Upper lobe of right lung (tissue), 1 donor: Measurements from ENCODE around the gene CC2D1A. TPM values are rescaled to one million over a fixed set of nuclear protein-coding genes. Genes with fewer than 3 reads are reported as not detected.

Source experiments
- ATAC-seq: fragments of 200-7000 bp; cut with Tn5 transposase; one replicate; pipeline ENCODE4 v1.9.1; 2020; ENCODE audit warnings: mild to moderate bottlenecking, moderate library complexity
- DNase-seq: peaks from one replicate; pipeline ENCODE4 v3.0.0-alpha.2; 2020
- H3K27ac ChIP-seq: fragments of 200-600 bp; one replicate; pipeline ENCODE4 v1.8.0; 2022
- H3K27me3 ChIP-seq: fragments of 200-600 bp; one replicate; pipeline ENCODE4 v1.8.0; 2022; ENCODE audit warnings: mild to moderate bottlenecking
- H3K36me3 ChIP-seq: fragments of 200-600 bp; one replicate; pipeline ENCODE4 v1.8.0; 2022
- H3K4me1 ChIP-seq: fragments of 200-600 bp; one replicate; pipeline ENCODE4 v1.8.0; 2022
- H3K4me3 ChIP-seq: fragments of 200-600 bp; one replicate; pipeline ENCODE4 v1.8.0; 2022; ENCODE audit warnings: mild to moderate bottlenecking
- H3K9me3 ChIP-seq: fragments of 200-600 bp; one replicate; pipeline ENCODE4 v1.8.0; 2022
- intact Hi-C: fragments of 100-400 bp; cut with DNase I; formaldehyde crosslinking; loops from one replicate; pipeline ENCODE4 v1.11.0; 2022
- total RNA-seq: library from RNA; stranded (reverse); fragmentation: NEBNext Ultra II Directional; extraction: Animal tissue kit (Norgen Biotek cat#: 25700); gene quantifications from one replicate; pipeline ENCODE4 v1.2.1, GENCODE V29; 2021
- TF ChIP-seq, protein P1 (sequence below): fragments of 200-600 bp; IDR thresholded peaks from one replicate; pipeline ENCODE4 v1.8.0; 2022; ENCODE audit warnings: antibody characterized with exemption
- donor health status: DM: no; HTN: yes; CAD: no; lungs with severe emphysema.

The CC2D1A gene
- total RNA-seq, 1 donor from 2014 or later: 28.9 TPM

DNA sequence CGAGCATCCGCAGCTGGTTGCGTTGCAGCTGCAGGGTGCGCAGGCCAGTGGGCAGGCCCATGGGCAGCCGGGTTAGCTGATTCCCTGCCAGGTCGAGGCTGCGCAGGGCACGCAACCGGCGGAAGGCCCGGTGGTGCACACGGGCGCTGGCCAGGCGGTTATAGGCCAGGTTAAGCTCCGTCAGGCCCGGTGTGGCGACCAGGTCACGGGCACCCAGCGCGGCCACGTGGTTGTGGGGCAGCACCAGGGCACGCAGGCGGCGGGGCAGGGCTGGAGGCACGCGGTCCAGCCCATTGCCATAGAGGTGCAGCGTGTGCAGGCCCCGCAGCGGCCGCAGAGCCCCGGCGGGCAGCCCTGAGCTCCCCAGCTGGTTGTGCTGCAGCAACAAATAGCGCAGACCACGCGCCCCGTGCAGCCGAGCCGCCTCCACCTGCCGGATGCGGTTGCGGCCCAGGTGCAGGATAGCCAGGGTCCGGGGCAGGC lies 27.0 kb downstream of the CC2D1A start:
- H3K9me3 ChIP-seq: no peaks in the 10 kb centered on the region
- H3K27ac ChIP-seq: no peak overlapping the region
- DNase-seq (no peak), ATAC-seq (no peak)
- no peaks in the 10 kb centered on the region for H3K4me1 ChIP-seq
- H3K27me3 ChIP-seq: no peaks in the 10 kb centered on the region
- TF ChIP-seq, protein P1, sequence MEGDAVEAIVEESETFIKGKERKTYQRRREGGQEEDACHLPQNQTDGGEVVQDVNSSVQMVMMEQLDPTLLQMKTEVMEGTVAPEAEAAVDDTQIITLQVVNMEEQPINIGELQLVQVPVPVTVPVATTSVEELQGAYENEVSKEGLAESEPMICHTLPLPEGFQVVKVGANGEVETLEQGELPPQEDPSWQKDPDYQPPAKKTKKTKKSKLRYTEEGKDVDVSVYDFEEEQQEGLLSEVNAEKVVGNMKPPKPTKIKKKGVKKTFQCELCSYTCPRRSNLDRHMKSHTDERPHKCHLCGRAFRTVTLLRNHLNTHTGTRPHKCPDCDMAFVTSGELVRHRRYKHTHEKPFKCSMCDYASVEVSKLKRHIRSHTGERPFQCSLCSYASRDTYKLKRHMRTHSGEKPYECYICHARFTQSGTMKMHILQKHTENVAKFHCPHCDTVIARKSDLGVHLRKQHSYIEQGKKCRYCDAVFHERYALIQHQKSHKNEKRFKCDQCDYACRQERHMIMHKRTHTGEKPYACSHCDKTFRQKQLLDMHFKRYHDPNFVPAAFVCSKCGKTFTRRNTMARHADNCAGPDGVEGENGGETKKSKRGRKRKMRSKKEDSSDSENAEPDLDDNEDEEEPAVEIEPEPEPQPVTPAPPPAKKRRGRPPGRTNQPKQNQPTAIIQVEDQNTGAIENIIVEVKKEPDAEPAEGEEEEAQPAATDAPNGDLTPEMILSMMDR: no peak
- intact Hi-C loops: no loop called here
- peaks cover 3% of the 10 kb centered on the region for H3K36me3 ChIP-seq
- no peak overlapping the region for H3K4me3 ChIP-seq

DNA sequence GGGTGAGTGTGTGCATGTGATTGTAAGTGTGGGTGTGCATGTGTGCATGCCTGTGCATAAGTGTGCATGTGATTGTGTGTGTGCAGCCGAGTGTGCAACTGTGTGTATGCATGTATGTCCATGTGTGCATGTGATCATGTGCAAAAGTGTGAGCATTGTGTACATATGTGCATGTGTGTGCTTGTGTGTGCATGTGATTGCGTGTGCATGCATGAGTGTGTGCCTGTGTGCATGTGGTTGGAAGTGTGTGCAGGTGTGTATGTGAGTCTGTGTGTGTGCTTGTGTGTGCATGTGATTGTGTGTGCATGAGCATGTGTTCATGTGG lies 28.7 kb downstream of the CC2D1A start:
- TF ChIP-seq, protein P1: no peak
- Histone ChIP-seq H3K27ac (no peak overlapping the region), H3K4me3 (no peak overlapping the region), H3K9me3 (no peaks in the 10 kb centered on the region), H3K27me3 (no peaks in the 10 kb centered on the region), H3K4me1 (no peaks in the 10 kb centered on the region), H3K36me3 (no peaks in the 10 kb centered on the region)
- ATAC-seq (no peak), DNase-seq (no peak)
- intact Hi-C loops: no loop called here

DNA sequence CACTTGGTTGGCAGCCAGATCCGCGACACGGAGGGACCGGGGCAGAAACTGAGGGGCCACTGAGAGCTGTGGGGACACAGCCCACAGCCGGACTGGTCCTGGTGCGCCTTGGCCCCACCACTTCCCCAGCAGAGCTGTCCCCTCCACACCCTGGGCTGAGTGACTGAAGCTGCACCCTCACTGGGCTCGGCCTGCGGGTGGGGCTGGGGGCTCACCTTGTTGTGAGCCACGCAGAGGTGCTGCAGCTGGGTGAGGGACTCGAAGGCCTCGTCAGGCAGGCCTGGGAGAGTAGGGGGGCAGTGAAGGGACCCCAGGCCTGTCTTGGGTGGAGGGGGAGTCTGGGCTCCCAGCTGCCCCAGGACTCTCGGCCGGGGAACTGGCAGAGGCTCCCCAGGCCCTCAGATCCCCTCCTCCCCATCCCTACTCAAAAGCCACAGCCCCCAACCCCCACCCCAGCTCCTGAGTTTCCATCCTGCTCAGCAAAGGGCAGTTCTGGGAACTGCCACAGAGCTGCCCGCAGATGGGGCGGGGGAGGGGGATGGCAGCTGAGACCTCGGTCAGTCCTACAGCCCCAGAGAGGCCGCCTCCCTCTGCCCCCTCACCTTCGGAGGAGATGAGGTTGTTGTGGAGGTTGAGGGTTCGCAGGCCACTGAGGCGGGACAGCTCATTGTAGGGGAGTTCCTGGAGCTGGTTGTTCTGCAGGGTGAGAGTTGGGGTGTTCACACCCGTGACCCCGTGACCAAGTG lies 29.9 kb downstream of the CC2D1A start:
- no peaks in the 10 kb centered on the region for H3K4me1 ChIP-seq
- no peaks in the 10 kb centered on the region for H3K27me3 ChIP-seq
- no peak for DNase-seq
- intact Hi-C loops: no loop called here
- no peaks in the 10 kb centered on the region for H3K36me3 ChIP-seq
- no peak overlapping the region for H3K27ac ChIP-seq
- no peak for ATAC-seq
- TF ChIP-seq, protein P1: no peak
- H3K9me3 ChIP-seq: no peaks in the 10 kb centered on the region
- H3K4me3 ChIP-seq: no peak overlapping the region

DNA sequence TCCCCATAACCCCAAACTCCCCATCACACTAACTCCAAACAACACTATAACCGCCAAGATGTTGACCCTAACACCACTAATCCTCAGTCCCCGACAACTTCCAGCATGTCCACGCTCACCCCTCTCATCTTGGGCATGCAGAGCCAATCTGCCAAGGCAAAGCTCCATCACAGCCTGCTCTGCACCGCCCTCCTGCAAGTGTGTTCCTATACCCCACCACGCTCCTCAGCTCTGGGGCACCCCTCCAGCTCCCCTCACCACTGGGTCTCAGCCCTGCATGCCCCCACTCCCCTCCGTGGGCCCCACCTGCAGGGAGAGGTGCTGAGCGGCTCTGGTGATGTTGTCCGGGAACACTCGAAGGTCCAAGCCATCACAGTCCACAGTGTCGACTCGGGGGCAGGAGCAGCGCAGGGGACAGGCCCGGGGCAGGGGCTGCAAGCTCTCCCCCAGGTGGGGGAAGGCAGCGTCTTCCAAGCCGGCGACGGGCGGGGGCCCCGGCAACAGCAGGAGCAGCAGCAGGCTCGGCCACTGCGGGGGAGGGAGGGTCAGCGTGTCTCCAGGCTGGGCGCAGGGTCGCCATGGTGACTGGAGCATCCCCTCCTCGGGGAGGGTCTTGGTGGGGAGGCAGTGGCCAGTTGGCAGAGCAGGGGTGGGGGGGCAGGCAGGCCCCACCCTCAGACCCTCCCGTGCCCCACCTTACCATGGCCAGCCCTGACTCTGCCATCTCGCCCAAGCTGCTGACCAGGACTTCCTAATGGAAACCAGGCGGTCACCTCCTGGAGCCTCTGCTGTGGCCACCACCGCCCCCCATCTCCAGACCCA lies 31.7 kb downstream of the CC2D1A start:
- no peaks in the 10 kb centered on the region for H3K4me1 ChIP-seq
- intact Hi-C loops: no loop called here
- TF ChIP-seq, protein P1: no peak
- DNase-seq: no peak
- peak; percentile 10 for ATAC-seq
- H3K9me3 ChIP-seq: no peaks in the 10 kb centered on the region
- no peaks in the 10 kb centered on the region for H3K36me3 ChIP-seq
- H3K27me3 ChIP-seq: no peaks in the 10 kb centered on the region
- no peak overlapping the region for H3K27ac ChIP-seq
- H3K4me3 ChIP-seq: peak overlapping the region; percentile 39

DNA sequence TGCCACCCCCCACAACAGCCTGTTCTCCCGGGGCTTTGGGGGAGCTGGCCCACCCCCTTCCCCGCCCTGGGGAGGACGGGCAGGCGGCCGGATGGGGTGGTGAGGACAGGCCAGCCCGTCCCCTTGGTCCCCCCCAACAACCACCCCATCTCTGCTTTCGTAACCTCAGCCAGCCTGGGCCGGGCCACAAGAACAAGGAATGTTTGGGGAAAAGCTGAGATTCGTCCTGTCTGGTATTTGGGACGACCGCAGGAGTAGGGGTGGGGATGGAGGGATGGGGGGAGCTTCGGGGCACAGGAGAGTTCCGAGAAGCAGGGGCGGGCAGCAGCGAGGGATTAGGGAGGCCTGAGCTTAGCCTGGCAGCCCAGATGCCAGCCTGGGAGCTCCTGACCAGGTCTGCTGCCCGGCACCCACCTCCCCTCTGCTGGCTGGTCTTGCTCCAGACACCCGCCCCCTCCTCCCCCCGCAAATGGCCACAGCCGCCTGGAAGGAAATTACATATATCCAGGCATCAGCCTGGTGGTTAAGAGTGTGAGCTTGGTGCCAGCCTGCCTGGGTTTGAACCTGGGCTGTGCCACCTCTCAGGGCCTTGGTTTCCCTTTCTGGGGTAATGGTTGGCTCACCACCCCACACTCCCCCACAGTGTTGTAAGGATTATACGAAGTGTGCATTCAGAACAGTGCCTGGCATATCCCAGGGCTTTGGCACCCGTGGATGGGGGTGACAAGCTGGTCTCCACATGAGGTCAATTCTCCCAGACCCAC lies 32.5 kb downstream of the CC2D1A start, which contains the start of gene PODNL1:
TSS of gene PODNL1 (minus strand) at position 117 of the 764 bp plus-strand sequence. CDS start 236 bp downstream, outside the sequence.
- Histone ChIP-seq H3K4me3 (peak within 1 kb of the TSS; percentile 39), H3K27me3 (no peaks in the 10 kb centered on the region), H3K4me1 (no peaks in the 10 kb centered on the region), H3K9me3 (no peaks in the 10 kb centered on the region), H3K27ac (no peak within 1 kb of the TSS), H3K36me3 (no peaks in the 10 kb centered on the region)
- TF ChIP-seq, protein P1: no peak
- peak; percentile 49 for ATAC-seq
- no peak for DNase-seq
- intact Hi-C loops: no loop called here
